ENCODE data around the gene RAPGEF2. TPM values are rescaled to one million over a fixed set of nuclear protein-coding genes. Genes with fewer than 3 reads are reported as not detected.

RAPGEF2 gene
- total and polyA plus RNA-seq, 2 donors (not counting 3 experiments of a cell fraction or from before 2014, with no cell fraction given), result 28.7 to 55.2 TPM

DNA sequence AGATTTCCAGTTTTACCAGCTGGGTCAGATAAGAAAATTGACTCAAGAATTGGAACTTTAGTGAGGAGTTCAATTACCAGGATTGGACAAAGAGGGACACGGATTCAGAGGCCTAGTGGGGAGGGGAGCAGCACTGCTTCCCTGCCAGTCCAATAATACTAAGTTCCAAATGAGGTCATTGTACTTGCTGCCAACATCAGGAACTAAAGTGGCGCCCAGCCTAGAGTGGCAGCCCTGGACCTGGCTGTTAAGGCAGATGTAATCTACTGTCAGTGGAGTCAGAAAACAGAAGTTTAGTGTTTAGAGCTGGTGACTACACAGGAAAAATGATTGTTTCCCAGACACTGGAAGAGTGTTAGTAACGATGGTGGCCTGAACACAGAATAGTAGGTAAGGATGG is 42.7 kb upstream of the RAPGEF2 start:
- H4K20me1 ChIP-seq (replicated peaks; ENCODE audit: control insufficient read depth, extremely low read depth, insufficient read depth, low read length), result no peaks in the 10 kb centered on the region
- H3K27ac ChIP-seq (ENCODE audit: insufficient read depth, low read depth, low read length), result no peak overlapping the region
- no peaks in the 10 kb centered on the region for H3K4me1 ChIP-seq (ENCODE audit: control insufficient read depth, extremely low read depth, insufficient read depth, low read length)
- FAIRE-seq (no peak), DNase-seq (ENCODE audit: low read depth, low spot score) (no peak)
- TF ChIP-seq EZH2 (IDR thresholded peaks at IDR 0.05; ENCODE audit: borderline replicate concordance, low read depth, low read length, severe bottlenecking) (no peak), FOS (IDR thresholded peaks at IDR 0.05; ENCODE audit: borderline replicate concordance, insufficient read depth, low read length) (no peak), MYC (IDR thresholded peaks at IDR 0.05; ENCODE audit: low read depth, low read length) (no peak), CTCF (IDR thresholded peaks at IDR 0.05; ENCODE audit: extremely low read depth in 1 of 2, insufficient read depth in 1 of 2, low read depth in 1 of 2, low read length in 2 of 2) (no peak), POLR2AphosphoS5 (IDR thresholded peaks at IDR 0.05; ENCODE audit: insufficient read depth, low read depth, low read length) (no peak), POLR2A (IDR thresholded peaks at IDR 0.05; ENCODE audit: low read depth, low read length) (no peak), JUN (IDR thresholded peaks at IDR 0.05; ENCODE audit: borderline replicate concordance, insufficient read depth, insufficient read length, low read depth) (no peak), MAX (IDR thresholded peaks at IDR 0.05; ENCODE audit: insufficient read depth, insufficient read length) (no peak), GATA2 (IDR thresholded peaks at IDR 0.05; ENCODE audit: insufficient read depth, insufficient read length, low read depth, low read length) (no peak)
- CTCF ChIA-PET, result interaction anchor here (0.8 to 0.9 kb wide), 2 partner anchors 12 to 16 kb away, joined by 3 read pairs; no protein-coding TSS in a partner anchor
- H3K4me3 ChIP-seq (replicated peaks in 1 of 3; ENCODE audit: insufficient read depth in 1 of 3, low read depth in 1 of 3, low read length in 3 of 3), result no peak overlapping the region
- no TSS peak for BruUV-seq (replicated peaks)
- POLR2A ChIA-PET, result no interaction called here
- H3K9me3 ChIP-seq (replicated peaks; ENCODE audit: control insufficient read depth, insufficient read depth, low read length), result no peaks in the 10 kb centered on the region
- H3K27me3 ChIP-seq (ENCODE audit: control insufficient read depth in 2 of 2, insufficient read depth in 2 of 2, low read length in 2 of 2), result no peaks in the 10 kb centered on the region
- no peak overlapping the region for H3K4me2 ChIP-seq (ENCODE audit: insufficient read depth, low read length)
- H3K9me1 ChIP-seq (replicated peaks; ENCODE audit: control insufficient read depth, extremely low read depth, insufficient read depth, low read length), result no peaks in the 10 kb centered on the region
- intact Hi-C loops (cut with micrococcal nuclease) (no loop called here), dilution Hi-C loops (cut with MboI; ENCODE audit: extremely low pct_ligation_motif_present, low sequenced_read_pairs) (no loop called here)
- H3K36me3 ChIP-seq (ENCODE audit: control insufficient read depth in 2 of 2, extremely low read depth in 1 of 2, insufficient read depth in 2 of 2, low read length in 2 of 2), result no peaks in the 10 kb centered on the region
- H2AFZ ChIP-seq (ENCODE audit: low read depth, low read length), result no peak overlapping the region
- no peaks in the 10 kb centered on the region for H3K79me2 ChIP-seq (ENCODE audit: control insufficient read depth, insufficient read depth, low read length)
- H3K9ac ChIP-seq (replicated peaks; ENCODE audit: extremely low read depth, insufficient read depth, low read length), result no peak overlapping the region
